Cardiac fibroblast (primary cell): ENCODE results near the gene SLC15A4.
"Not testable (repeated sequence)": the region's sequence is repeated elsewhere in the genome, so short reads cannot be mapped to it uniquely, and the experiment has no call there.

Experiments used
- DNase-seq, 2 donors: peaks; one replicate each; pipeline versions ENCODE4 v3.0.0 to v3.0.0-alpha.2; 2010; ENCODE audit warnings: low read depth in 2 of 2
- H3K4me3 ChIP-seq, 2 donors: replicated peaks in 1 of 2; 1 replicate in 1 of 2; 2 replicates in 1 of 2; pipeline ENCODE4 v1.5.1; 2011; ENCODE audit warnings: low read depth in 2 of 2, low read length in 2 of 2, mild to moderate bottlenecking in 2 of 2, moderate library complexity in 1 of 2
- CTCF ChIP-seq: IDR thresholded peaks from one replicate; pipeline ENCODE4 v1.5.1; 2011; ENCODE audit warnings: low read depth, mild to moderate bottlenecking, low read length, inconsistent platforms

SLC15A4 gene

DNA sequence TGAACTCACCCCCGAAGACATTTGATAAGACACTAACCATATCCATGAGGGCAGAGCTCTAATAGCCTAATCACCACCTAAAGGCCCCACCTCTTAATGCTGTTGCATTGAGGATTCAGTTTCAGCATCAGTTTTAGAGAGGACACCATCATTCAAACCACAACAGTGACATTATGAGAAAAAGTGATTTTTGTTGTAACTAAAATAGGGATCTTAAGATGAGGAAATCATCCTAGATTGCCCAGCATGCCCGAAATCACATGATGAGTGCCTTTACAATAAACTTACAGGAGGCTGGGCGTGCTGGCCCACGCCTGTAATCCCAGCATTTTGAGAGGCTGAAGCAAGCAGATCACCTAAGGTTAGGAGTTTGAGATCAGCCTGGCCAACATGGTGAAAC is 19.8 kb upstream of the SLC15A4 start:
- no peak overlapping the region for H3K4me3 ChIP-seq
- DNase-seq, result no peak
- no peak for TF ChIP-seq CTCF

DNA sequence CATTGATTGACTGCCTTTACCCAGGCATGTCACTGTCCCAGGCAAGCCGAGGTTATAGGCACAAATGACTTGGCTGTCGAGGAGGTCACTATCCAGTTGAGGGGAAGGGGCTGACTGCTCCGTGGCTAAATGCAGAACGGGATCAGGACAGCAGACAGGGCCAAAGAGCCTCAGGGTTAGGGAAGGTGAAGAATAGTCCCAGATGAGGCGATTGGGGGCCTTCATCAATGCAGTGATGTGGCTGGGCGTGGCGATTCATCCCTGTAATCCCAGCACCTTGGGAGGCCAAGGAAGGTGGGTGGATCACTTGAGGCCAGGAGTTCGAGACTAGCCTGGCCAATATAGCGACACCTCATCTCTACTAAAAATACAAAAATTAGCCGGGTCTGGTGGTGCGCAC is 18.8 kb upstream of the SLC15A4 start:
- no peak overlapping the region for H3K4me3 ChIP-seq
- no peak for DNase-seq
- no peak for TF ChIP-seq CTCF

- DNase-seq, result no peak
- H3K4me3 ChIP-seq, result no peak overlapping the region
- TF ChIP-seq CTCF, result no peak
Measured at GRCh38 chr12:128840862-128841468, 17.2 kb upstream of the SLC15A4 start.

DNA sequence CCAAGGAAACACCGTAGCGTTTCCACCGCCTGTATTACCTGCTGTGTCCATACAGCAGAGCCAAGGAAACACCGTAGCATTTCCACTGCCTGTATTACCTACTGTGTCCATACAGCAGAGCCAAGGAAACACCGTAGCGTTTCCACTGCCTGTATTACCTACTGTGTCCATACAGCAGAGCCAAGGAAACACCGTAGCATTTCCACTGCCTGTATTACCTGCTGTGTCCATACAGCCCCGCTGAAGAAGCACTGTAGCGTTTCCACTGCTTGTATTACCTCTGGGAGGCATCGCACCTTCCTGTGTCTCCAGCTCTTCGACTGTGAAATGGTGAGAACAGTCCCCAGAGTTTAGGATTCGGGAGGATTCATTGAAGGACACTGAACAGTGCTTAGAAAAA is 16.1 kb upstream of the SLC15A4 start:
- not testable (repeated sequence) for H3K4me3 ChIP-seq, DNase-seq

- H3K4me3 ChIP-seq, result no peak overlapping the region
- no peak for DNase-seq
- no peak for TF ChIP-seq CTCF
Measured at GRCh38 chr12:128833418-128833817, 9.7 kb upstream of the SLC15A4 start.

DNA sequence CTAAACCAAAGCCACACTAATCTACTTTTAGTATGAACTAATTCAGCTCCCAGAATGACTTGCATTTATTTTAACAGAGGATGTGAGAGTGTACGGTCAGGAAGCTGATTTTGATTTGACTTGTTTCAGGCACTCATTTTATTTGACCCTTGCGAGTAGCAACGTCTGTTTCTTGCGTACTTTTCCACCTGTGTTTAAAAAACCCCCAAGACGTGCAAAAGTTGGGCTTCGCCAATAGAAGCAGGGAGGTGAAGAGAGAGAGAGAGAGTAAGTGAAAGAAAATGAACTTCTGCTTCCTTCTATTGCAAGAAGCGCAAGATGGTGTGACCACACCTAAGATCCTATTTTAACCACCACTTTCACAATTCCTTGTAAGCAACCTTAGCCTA is 6.7 kb upstream of the SLC15A4 start:
- DNase-seq, result no peak
- no peak overlapping the region for H3K4me3 ChIP-seq
- no peak for TF ChIP-seq CTCF

DNA sequence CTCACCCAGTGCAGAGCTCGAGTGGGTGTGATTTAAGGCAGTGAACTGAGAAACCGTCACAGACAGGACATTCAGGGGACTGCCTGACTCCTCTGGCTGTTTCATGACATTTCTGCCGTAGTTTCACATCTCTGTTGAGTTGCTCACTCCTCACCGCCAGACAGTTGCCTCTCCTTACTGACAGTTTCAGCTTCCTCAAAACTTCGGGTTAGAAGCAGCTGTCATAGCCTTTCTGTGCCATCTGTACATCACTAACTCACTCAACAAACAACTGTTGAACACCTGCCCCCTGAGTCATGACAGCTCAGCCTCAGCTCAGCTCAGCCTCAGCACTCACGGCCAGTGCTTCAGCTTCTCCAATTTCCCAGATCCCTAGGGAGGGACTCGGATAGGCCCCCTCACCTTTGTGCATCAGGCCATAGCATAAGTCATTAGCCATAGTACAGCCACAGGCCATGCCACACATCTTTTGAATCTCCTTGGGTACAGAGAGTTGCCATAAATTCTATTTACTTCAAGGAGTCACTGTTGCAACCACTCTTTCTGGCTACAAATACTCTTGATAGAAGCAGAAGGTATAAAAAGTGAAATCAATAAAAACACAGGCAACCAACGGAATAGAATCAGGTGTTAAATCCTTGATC is 6.2 kb upstream of the SLC15A4 start:
- DNase-seq, result no peak
- TF ChIP-seq CTCF, result no peak
- no peak overlapping the region for H3K4me3 ChIP-seq
